CD4-positive, alpha-beta T cell treated with Interferon gamma for 1 hour (primary cell): ENCODE measurements around the gene NKAPD1.
"Not testable (repeated sequence)": the region's sequence is repeated elsewhere in the genome, so short reads cannot be mapped to it uniquely, and the experiment has no call there.

Source experiments
- DNase-seq: peaks from one replicate; pipeline ENCODE4 v3.0.0-alpha.2; 2020

Gene NKAPD1

DNA sequence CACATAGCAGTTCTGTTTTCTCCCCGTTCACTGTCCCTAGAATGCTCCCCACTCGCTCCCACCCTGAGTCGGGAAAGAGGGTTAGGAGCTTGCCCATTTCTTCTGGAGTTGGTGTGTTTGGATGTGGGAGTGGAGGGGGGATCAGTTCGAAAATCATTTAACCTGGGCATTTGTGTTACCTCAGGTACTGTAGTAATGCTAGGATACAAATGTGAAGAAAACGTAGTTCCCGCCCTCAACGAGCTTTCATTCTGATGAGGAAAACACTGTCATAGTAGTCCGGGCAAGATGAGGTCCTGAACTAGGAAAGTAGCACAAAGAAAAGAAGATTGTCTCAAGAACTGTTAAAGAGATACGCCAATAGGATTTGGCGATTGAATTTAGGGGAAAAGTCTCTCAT, 13.1 kb downstream of the NKAPD1 start:
- DNase-seq = no peak

DNA sequence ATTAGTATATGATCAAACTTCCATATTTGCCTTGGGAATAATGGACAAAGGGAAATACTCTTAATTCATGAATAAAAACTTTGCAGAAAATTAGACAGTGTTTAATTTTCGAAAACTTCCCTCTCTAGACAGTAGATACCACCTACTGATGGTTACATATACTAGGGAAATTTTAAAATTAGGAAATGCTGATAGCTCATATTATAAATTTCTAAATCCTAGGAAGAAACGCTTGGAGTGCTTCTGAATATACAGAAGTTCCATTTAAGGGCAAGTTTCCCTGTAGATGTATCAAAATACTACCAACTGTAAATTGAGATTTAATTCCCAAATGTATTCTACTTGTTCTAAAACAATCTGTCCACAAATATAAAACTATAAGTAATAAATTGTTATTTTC, 21.2 kb downstream of the NKAPD1 start:
- DNase-seq = not testable (repeated sequence)

DNA sequence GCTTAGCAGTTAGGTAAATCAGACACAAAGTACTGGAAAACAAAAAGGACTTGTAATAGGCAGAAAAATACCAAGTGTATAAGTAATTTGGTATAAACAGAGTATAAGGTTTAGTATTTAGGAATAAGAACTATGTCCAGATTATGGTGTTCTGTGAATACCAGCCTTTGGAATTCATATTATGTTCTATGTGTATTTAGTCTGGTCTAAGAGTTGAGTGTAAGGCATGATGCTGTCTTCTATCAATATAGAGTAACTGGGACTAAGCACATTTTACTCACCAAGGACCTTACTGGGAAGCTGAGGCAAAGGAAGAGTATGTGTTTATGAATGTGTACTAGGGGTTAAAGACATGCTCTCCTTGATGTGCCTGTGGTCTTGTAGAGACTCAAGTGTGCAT, 22.1 kb downstream of the NKAPD1 start:
- no peak for DNase-seq

DNA sequence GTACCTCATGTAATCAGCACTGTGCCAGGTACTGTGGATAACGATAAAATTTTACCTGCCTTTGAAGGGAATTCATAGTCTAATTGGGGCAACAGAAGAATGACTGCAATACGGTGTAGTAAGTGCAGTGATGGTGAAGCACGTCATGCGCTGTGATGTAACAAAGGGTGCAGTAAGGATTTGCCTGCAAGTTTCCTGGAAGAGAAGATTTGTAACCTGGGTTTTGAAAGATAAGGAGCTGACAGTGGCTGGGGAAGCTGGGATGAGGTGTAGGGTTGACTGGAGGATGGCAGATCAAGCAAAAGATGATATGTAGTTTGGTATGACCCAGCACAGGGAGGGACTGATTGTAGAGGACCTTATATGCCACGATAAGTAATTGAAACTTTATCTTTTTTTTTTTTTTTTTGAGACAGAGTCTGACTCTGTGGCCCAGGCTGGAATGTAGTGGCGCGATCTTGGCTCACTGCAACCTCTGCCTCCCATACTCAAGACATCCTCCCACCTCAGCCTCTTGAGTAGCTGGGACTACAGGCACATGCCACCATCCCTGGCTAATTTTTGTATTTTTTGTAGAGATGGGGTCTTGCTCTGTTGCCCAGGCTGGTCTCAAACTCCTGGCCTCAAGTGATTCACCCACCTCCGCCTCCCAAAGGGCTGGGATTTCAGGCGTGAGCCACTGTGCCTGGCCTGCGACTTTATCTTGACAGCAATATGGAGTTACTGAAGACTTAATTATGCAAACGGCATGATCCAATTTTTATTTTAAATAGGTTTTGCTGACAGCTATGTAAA, 23.8 kb downstream of the NKAPD1 start:
- no peak for DNase-seq

DNA sequence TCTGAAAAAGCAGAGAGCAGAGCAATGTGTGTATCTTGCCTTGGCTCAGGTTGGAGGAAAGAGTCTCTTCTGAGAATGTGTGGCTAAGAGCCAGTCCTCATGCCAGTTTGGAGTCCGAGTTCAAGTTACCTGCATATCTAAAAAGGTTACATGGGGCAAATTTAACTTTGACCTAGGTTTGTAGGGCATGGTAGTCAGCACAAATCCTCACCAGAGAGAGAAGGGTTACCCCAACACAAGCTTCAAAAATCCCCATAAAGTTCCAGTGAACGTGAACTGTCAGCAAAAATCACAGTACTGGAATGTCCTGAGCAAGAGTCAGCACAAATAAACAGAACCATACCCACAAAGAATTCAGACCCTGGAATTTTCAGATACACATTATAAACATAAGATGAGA, 26.4 kb downstream of the NKAPD1 start:
- DNase-seq = no peak

DNA sequence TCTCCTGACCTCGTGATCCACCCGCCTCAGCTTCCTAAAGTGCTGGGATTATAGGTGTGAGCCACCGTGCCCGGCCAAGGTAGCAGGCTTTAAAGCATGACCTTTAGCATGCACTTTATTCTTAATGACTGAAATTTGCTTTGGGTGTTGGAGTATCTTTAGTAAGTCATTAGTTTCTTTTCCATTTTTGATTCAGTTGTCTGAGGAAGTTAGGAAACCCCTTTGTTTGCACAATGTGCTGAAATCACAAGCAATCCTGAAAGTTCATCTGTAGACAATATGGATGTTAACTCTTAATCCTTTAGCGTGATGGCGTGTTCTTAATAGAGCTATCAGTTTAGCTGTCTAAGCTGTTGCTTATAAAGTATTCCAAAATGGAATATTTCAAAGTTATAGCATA, 29.3 kb downstream of the NKAPD1 start:
- DNase-seq = no peak

DNA sequence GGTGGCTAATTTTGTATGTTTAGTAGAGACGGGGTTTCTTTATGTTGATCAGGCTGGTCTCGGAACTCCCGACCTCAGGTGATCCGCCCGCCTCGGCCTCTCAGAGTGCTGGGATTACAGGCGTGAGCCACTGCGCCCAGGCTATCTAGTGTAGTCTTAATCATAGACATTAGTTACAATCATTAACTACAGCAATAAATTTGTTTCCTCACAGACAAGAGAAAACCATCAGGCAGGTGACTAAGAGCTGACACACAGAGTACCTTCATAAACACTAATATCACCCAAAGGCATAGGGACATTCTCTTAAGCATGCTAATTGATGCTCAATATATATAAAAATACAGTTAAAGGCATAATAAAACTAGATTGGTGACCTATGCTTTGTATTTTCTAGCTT, 32.0 kb downstream of the NKAPD1 start:
- no peak for DNase-seq

DNA sequence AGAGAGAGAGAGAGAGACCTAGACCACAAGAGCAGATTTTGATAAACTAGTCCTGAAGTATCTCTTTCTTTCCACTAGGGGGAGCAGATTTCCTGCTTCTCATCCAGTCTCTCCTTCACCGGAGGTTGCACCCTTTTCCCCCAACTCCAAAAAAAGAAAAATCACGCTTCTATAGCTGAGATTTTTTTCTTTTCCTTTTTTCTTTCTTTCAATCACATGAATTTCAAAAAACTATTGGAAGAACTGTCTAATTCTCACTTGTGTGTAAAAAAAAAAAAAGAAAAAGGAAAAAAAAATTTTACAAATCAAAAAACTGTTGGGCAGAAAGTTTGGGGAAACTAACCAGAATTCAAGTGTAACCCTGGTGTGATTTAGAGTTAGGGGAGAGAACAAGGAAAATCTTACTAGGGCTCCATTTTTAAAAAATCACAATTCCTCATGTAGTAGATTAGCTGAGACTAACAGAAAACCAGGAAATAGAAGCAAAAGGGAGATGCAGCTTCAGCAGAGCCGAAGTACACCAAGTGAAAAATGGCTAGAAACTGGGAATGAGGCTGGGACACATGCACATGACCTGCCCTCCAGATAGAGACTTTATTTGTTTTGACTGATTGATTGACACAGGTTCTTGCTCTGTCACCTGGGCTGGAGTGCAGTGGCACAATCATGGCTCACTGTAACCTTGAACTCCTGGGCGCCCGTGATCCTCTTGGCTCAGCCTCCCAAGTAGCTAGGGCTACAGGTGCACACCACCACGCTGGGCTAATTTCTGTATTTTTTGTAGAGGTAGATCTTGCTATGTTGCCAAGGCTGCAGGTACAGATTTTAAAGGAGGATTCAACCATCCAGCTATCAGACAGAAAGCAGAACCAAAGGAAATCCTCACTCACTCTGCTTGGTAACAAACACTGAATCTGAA, 39.7 kb downstream of the NKAPD1 start:
- DNase-seq = no peak

DNA sequence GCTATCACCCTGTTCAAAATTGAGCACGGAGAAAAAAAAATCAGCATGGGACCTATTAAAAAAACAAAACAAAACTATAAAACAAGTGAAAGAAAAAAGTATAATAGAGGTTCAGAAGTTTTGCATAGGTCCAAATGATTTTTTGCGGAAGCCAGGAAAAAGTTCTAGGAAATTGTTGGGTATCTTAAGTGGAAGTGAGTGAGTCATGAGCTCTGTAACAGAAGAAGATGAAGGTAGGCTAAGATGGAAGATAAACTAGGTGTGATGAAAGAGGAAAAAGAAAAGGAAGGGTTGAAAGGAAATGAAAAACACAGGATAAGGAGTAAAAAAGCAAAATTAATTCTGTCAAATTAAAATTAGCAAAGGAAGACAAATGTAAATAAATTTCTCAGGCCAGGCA, 40.4 kb downstream of the NKAPD1 start:
- no peak for DNase-seq

DNA sequence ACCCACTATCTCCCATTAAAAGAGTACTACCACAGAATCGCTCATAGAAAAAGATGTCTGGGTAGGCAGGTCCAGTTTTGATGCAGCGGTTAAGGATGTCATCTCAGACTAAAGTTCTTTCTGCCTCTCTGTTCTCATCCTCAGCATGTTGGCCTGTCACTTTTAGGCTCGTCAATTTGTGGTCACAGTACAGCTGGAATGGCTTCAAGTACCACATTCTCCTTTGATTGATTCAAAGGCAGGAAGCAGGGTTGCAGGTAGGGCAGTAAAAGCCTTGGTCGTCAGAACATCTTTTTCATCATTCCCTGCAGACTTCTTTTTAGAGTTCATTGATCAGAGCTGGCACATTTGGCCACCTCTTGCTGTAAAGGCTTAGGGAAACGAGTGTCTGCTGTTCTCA, 41.3 kb downstream of the NKAPD1 start:
- DNase-seq = no peak

DNA sequence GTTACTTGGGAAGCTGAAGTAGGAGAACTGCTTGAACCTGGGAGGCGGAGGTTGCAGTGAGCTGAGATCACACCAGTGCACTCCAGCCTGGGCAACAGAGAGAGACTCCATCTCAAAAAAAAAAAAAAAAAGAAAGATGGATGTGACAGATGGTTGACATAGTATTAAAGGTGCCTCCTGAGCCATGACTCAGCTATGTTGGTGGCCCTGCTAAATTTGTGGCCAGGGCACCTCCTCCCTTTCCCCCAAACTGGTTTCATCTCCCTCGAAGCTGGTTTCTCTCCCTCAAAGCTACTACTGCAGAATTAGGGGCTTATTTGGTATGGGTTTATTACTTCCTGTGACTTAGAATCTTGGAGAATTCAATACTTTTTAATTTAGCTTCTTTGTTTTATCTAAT, 44.1 kb downstream of the NKAPD1 start:
- DNase-seq = no peak

DNA sequence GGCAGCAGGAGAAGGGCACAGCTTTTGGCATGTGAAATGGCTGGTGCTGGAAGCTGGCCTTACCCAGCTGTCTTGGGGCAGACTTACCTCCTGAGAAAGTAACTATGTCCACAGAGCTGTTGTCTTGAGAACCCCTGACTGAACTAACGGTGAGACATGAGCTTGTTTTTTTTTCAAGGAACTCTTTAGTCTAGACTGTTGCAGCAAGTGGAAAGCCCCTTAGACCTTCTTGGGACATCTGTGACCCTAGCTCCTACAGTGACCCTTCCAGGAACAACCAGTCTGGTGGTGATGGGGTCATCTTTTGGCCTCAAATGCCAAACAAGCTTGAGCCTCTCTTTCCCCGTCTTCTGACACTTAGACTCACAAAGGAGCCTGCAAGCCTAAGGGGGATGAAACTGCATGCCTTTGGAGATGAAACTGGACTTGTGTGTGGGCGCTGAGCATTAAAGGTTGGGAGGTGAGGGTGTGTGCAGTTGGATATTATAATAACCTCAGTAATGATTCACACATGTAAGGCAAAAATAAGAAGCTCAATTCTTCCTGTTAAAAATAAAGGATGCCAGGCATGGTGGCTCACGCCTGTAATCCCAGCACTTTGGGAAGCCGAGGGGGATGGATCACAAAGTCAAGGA, 48.0 kb downstream of the NKAPD1 start:
- DNase-seq = no peak

DNA sequence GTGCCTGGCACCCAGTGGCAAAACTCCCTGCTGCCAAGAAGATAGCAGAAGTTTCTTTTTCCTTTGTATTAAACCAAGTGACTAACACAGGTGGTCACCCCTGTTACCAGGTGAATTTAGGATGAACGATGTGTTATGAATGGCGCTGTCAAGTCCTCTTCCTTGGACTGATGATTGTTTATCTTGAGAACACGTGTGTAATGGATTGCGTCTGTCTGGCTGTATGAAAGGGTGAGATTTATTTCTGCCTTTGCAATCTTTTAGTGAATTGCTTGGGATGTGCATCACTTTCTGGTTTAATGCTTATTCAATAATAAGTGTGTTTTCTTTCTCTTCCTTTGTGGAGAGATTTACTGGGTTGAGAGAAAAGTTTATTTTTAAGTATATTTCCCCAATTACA, 49.0 kb downstream of the NKAPD1 start:
- no peak for DNase-seq

DNA sequence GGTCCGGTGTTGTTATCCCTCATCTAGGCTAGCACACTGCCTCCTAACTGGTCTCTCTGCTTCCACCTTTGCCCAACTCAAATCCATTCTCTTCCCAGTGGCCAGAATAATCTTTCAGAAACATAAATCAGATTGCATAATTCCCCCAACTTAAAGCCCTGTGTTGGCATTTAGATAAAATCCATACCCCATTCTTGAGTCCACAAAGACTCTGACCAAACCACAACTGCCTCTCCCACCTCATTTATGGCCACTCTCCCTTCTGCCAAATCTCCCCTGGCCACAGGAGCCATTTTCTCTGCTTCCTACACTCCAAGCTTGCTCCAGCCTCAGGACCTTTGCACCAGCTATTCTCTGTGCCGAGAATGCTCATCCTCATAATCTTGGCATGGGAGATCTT, 53.0 kb downstream of the NKAPD1 start:
- DNase-seq = no peak

DNA sequence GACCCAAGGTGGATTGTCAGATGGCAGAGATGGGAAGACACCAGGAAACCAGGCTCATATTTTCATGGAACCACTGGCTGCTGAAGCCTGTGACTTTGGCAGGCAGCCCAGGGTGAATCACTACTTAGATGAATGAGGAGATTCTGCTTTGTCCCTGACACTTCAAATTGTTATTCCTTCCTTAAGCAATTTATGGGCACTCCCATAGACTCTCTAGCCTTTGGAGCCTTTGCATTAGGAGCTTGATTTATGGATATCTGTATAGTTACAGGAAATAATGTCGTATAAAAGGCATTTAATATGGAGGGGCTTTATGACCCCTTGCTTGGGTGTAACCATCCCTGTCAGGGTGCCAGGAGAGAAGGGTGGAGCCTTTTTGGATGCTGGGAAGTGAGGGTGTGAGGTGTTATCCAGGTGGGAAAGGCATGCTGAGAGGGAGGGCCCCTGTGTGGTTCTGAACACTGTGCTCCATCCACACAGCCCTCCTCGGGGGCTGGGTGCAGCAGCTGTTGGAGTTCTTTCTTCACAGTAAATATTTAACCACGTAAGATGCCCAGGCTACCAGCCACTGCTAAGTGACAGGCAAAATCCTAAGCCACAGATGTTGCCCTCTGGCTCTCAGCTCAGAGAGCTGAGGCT, 54.5 kb downstream of the NKAPD1 start:
- no peak for DNase-seq

DNA sequence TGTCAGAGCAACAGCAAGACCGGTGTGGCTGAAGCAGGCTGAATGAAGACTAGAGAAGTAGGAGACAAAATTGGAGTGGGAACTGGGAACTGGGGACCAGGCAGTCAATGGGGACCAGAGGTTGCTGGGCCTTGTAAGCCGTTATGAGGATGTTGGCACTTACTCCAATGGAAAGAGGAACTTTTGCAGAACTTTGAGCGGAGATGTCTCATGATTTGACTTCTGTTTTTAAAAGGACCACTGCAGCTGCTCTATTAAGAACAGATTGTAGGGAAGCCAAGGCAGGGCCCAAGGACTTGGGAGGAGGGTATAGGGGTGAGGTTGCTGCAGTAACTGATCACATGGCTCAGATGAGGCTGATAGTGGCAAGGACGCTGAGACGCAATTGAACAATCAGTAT, 55.6 kb downstream of the NKAPD1 start:
- DNase-seq = no peak

DNA sequence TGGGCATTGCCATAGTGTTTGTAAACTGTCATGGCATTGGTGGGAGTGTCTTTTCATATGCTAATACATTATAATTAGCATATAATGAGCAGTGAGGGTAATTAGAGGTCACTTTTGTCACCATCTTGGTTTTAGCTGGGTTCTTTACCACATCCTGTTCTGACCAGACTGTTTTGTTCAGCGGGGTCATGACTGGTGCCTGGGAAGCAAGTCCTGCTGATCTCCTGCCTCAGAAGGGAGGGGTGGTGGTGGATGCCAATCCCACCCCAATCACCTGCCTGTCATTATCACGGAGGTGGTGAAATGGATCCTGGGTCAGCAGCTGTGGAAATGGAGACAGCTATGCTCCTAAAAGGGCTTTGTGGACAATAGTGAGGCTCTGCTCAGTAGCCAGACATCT, 58.6 kb downstream of the NKAPD1 start:
- DNase-seq = no peak

DNA sequence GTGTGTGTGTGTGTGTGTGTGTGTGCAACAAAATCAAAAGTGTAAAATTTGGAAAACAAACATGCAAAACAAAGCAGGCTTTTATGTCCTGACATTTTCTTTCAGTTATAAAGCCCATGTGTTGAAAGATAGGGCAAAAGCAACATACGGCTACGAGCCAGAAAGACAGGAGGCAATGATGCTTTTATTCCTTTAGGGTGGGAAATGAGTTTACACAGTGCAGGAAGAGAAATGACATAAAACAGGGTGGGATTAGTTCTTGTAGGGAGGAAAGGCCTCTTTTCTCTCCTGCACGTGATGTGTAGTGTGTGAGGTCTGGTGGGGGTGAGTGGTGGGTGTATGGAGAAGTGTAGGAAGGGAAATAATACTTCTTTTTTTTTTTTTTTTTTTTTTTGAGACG, 60.4 kb downstream of the NKAPD1 start:
- no peak for DNase-seq
